RWPE1 (cell line): ENCODE measurements around the gene YLPM1.
A peak's percentile ranks its signal among the peaks of the same experiment; 100 is the strongest.
"Not testable (repeated sequence)": the region's sequence is repeated elsewhere in the genome, so short reads cannot be mapped to it uniquely, and the experiment has no call there.

ENCODE experiments used
- CTCF ChIA-PET: fragments of 350-600 bp; sonication (Branson Sonifier 250); formaldehyde crosslinking; extraction: SDS; loops from one replicate; lab custom pipeline; 2021; lab: Yijun Ruan, JAX
- POLR2A ChIA-PET: fragments of 400-600 bp; formaldehyde crosslinking; extraction: SDS; loops from one replicate; lab custom pipeline; 2020; ENCODE audit warnings: antibody characterized with exemption; ENCODE audit not compliant: low non-redundant PET; lab: Yijun Ruan, JAX
- DNase-seq: peaks from one replicate; pipeline ENCODE4 v3.0.0; 2012; ENCODE audit warnings: low spot score
- H3K27ac ChIP-seq: fragments of 450-650 bp; 2 replicates; pipeline ENCODE4 v1.5.1; 2017
- TF ChIP-seq, protein P1 (sequence below): fragments of 450-650 bp; conservative IDR thresholded peaks from 2 replicates; pipeline ENCODE4 v1.5.1; 2017; ENCODE audit warnings: low read depth, mild to moderate bottlenecking

Gene YLPM1

DNA sequence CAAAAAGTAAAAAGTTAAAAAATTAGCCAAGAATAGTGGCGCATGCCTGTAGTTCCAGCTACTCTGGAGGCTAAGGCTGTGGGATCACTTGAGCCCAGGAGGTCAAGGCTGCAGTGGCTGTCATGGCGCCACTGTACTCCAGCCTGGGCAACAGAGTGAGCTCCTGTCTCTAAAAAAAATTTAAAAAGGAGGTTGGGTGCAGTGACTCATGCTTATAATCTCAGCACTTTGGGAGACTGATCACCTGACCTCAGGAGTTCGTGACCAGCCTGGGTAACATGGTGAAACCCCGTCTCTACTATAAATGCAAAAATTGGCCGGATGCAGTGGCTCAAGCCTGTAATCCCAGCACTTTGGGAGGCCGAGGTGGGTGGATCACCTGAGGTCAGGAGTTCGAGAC lies 8.2 kb upstream of the YLPM1 start:
- no peak for DNase-seq
- POLR2A ChIA-PET, result no interaction called here
- CTCF ChIA-PET, result interaction anchor here (0.6 kb wide), 1 partner anchor 151 kb away, joined by 3 read pairs; no protein-coding TSS in a partner anchor

DNA sequence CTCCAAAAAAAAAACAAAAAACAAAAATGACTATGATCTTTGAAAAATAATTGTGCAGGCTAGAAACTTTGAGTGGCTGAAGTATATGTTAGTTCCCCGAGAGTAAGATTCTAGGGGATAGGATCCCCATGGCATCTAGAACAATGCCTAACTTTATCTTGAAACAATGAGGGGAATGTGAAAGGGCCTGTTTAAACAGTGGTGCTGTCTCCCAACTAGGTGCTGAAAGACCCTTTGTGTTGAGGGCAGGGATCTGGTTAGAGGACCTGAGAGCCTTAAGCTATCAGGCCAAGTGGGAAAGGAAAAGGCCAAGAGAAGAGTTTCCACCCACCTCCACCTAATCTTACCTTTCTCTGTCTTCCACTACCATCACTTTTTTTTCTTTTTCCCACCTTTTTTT lies 6.8 kb upstream of the YLPM1 start:
- H3K27ac ChIP-seq, result no peak overlapping the region
- TF ChIP-seq, protein P1, sequence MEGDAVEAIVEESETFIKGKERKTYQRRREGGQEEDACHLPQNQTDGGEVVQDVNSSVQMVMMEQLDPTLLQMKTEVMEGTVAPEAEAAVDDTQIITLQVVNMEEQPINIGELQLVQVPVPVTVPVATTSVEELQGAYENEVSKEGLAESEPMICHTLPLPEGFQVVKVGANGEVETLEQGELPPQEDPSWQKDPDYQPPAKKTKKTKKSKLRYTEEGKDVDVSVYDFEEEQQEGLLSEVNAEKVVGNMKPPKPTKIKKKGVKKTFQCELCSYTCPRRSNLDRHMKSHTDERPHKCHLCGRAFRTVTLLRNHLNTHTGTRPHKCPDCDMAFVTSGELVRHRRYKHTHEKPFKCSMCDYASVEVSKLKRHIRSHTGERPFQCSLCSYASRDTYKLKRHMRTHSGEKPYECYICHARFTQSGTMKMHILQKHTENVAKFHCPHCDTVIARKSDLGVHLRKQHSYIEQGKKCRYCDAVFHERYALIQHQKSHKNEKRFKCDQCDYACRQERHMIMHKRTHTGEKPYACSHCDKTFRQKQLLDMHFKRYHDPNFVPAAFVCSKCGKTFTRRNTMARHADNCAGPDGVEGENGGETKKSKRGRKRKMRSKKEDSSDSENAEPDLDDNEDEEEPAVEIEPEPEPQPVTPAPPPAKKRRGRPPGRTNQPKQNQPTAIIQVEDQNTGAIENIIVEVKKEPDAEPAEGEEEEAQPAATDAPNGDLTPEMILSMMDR, result no peak
- ChIA-PET POLR2A (no interaction called here), CTCF (interaction anchor here (0.6 kb wide), 1 partner anchor 267 kb away, joined by 3 read pairs; no protein-coding TSS in a partner anchor)
- DNase-seq, result no peak

More for the DNA sequence above, 8.2 kb upstream of the YLPM1 start:
- H3K27ac ChIP-seq, result no peak overlapping the region
- TF ChIP-seq, protein P1, result no peak

DNA sequence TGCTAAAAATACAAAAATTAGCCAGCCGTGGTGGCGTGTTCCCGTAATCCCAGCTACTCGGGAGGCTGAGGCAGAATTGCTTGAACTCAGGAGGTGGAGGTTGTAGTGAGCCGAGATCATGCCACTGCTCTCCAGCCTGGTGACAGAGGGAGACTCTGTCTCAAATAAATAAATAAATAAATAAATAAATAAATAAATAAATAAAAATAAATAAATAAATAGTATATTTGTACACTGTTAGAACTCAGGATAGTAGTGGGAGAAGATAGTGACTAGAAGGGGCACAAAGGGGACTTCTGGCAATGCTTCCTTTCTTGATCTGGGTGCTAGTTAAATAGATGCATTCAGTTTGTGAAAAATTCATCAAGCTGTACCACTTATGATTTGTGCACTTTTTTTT lies 4.6 kb upstream of the YLPM1 start:
- H3K27ac ChIP-seq, CTCF ChIA-PET: not testable (repeated sequence)
- POLR2A ChIA-PET, result interaction anchor here (0.6 kb wide), 1 partner anchor 17 kb away, joined by 3 read pairs; no protein-coding TSS in a partner anchor

DNA sequence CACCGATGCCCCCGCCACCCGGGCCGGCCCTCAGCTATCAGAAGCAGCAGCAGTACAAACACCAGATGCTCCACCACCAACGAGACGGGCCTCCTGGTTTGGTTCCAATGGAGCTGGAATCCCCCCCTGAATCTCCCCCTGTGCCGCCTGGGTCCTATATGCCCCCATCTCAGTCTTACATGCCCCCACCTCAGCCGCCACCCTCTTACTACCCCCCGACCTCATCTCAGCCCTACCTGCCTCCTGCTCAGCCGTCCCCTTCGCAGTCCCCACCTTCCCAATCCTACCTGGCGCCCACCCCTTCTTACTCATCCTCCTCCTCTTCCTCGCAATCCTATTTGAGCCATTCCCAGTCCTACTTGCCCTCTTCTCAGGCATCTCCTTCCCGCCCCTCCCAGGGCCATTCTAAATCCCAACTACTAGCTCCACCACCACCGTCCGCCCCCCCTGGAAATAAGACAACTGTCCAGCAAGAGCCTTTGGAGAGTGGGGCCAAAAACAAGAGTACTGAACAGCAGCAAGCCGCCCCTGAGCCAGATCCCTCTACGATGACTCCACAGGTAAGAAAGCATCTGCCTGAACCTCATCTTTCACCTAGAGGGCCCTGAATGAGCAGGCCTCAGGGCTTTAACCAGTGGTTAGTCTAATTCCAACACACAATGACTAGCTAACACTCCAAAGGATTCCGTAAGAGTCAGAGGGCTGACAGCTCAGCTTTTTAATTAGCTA lies 851 bp downstream of the YLPM1 start:
- CTCF ChIA-PET, result interaction anchor here (0.5 to 1.6 kb wide), 8 partner anchors 11 to 548 kb away, joined by 3 to 6 read pairs (median 3); no protein-coding TSS in a partner anchor
- peak overlapping the region; percentile 83 for H3K27ac ChIP-seq
- TF ChIP-seq, protein P1, result no peak
- POLR2A ChIA-PET, result interaction anchor here (0.9 kb wide), 1 partner anchor 13 kb away, joined by 4 read pairs; no protein-coding TSS in a partner anchor
- DNase-seq, result peak; percentile 38

More for the DNA sequence above, 4.6 kb upstream of the YLPM1 start:
- not testable (repeated sequence) for DNase-seq

DNA sequence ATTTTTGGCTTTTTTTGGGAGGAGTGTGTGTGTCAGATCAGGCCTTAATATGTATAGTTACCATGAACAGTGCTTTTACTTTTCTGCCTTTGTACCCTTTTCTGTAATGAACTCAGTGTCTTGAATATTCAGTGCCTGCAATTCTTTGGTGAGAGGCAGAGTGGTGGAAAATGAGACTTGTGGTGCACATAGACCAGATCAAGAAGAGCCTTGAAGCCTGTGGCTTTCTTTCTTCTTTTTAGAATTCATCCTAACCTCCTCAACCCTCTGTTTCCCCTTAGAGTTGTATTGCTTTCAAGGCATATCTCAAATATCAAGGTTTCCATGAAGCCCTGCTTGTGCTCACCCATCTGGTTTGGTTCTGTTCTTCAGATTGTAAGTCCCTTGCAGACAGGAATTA lies 2.6 kb downstream of the YLPM1 start:
- no peak for DNase-seq

DNA sequence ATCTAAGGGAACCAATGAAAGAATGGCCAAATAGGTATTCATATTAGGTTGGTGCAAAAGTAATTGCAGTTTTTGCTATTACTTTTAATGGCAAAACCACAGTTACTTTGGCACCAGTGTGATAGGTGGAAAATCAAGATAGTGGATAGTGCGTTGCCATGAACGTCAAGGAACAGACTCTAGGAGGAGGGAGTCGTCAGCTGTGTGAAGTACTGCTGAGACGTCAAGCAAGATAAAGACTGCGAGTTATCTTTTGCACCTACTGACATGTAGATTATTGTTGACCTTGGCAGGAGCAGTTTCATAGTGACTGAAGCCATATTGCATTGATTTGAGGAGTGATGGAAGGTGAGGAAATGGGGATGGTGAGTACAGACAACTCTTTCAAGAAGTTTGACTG lies 8.3 kb downstream of the YLPM1 start:
- no peak for DNase-seq
- POLR2A ChIA-PET, result no interaction called here
- CTCF ChIA-PET, result interaction anchor here (0.7 kb wide), 1 partner anchor 34 kb away, joined by 3 read pairs; no protein-coding TSS in a partner anchor
- TF ChIP-seq, protein P1, result no peak
- H3K27ac ChIP-seq, result no peak overlapping the region

More for the DNA sequence above, 2.6 kb downstream of the YLPM1 start:
- TF ChIP-seq, protein P1, result no peak
- POLR2A ChIA-PET, result no interaction called here
- H3K27ac ChIP-seq, result no peak overlapping the region
- CTCF ChIA-PET, result no interaction called here

DNA sequence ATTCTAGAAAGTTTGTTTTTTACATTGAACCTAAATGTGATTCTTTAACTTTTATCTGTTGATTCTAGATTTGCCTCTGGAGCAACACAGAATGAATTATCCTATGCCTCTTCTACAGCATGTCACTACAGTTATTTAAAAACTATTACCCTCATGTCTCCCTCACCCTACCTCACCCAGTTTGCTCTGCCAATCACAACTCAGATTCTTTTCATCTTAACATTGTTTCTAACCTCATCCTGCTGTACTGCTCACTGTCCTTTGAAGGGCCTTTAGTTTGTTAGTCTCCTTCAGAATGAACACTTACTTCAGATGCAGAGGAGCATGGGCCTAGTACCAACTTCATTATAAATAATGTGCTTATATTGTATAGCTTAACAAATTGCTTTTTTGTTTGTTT lies 21.5 kb downstream of the YLPM1 start:
- ChIA-PET POLR2A (no interaction called here), CTCF (no interaction called here)
- TF ChIP-seq, protein P1, result no peak
- no peak for DNase-seq
- no peak overlapping the region for H3K27ac ChIP-seq
